Measurements from ENCODE around the gene MTFR1L.
A peak's percentile ranks its signal among the peaks of the same experiment; 100 is the strongest.

Gene MTFR1L

GRCh38 chr1:25807480-25808390 is 12.0 kb upstream of the MTFR1L start:
- no peak for DNase-seq (ENCODE audit: low read depth in 2 of 2)

- DNase-seq (ENCODE audit: low read depth in 2 of 2), result no peak
These were observed 11.1 kb upstream of the MTFR1L start for GRCh38 chr1:25808481-25809244.

- no peak for DNase-seq (ENCODE audit: low read depth in 2 of 2)
These were observed 10.3 kb upstream of the MTFR1L start for GRCh38 chr1:25809283-25809926.

- DNase-seq (ENCODE audit: low read depth in 2 of 2), result no peak
These were observed 9.8 kb upstream of the MTFR1L start for GRCh38 chr1:25809929-25810328.

GRCh38 chr1:25810341-25811299 is 9.1 kb upstream of the MTFR1L start:
- peak; percentile 43 to 45 for DNase-seq (ENCODE audit: low read depth in 2 of 2)

- no peak for DNase-seq (ENCODE audit: low read depth in 2 of 2)
These were observed 8.2 kb upstream of the MTFR1L start for GRCh38 chr1:25811384-25812082.

GRCh38 chr1:25813071-25813733 is 6.6 kb upstream of the MTFR1L start:
- no peak for DNase-seq (ENCODE audit: low read depth in 2 of 2)

GRCh38 chr1:25813734-25814471 is 5.9 kb upstream of the MTFR1L start:
- no peak for DNase-seq (ENCODE audit: low read depth in 2 of 2)

- DNase-seq (ENCODE audit: low read depth in 2 of 2), result no peak
These were observed 5.1 kb upstream of the MTFR1L start for GRCh38 chr1:25814549-25815087.

- DNase-seq (ENCODE audit: low read depth in 2 of 2), result no peak
These were observed 4.3 kb upstream of the MTFR1L start for GRCh38 chr1:25815208-25816111.

GRCh38 chr1:25816112-25816718 is 3.5 kb upstream of the MTFR1L start:
- no peak for DNase-seq (ENCODE audit: low read depth in 2 of 2)

- DNase-seq (ENCODE audit: low read depth in 2 of 2), result no peak
These were observed 1.8 kb upstream of the MTFR1L start for GRCh38 chr1:25817840-25818501.

GRCh38 chr1:25818569-25818968 is 1.2 kb upstream of the MTFR1L start:
- DNase-seq (ENCODE audit: low read depth in 2 of 2), result no peak

GRCh38 chr1:25820247-25821111 is 725 bp downstream of the MTFR1L start:
- DNase-seq (ENCODE audit: low read depth in 2 of 2), result peak in 1 of 2 donors; percentile 50

GRCh38 chr1:25821112-25821476 is 1.3 kb downstream of the MTFR1L start:
- no peak for DNase-seq (ENCODE audit: low read depth in 2 of 2)

- no peak for DNase-seq (ENCODE audit: low read depth in 2 of 2)
These were observed 1.9 kb downstream of the MTFR1L start for GRCh38 chr1:25821630-25822091.

Data from stimulated activated CD8-positive, alpha-beta memory T cell treated with anti-CD3 and anti-CD28 coated beads, Interleukin-15, amount 100 ng/mL, for 4 hours (primary cell).